ENCODE results near the gene NEAT1.
"Not testable (repeated sequence)": the region's sequence is repeated elsewhere in the genome, so short reads cannot be mapped to it uniquely, and the experiment has no call there.

Gene NEAT1

DNA sequence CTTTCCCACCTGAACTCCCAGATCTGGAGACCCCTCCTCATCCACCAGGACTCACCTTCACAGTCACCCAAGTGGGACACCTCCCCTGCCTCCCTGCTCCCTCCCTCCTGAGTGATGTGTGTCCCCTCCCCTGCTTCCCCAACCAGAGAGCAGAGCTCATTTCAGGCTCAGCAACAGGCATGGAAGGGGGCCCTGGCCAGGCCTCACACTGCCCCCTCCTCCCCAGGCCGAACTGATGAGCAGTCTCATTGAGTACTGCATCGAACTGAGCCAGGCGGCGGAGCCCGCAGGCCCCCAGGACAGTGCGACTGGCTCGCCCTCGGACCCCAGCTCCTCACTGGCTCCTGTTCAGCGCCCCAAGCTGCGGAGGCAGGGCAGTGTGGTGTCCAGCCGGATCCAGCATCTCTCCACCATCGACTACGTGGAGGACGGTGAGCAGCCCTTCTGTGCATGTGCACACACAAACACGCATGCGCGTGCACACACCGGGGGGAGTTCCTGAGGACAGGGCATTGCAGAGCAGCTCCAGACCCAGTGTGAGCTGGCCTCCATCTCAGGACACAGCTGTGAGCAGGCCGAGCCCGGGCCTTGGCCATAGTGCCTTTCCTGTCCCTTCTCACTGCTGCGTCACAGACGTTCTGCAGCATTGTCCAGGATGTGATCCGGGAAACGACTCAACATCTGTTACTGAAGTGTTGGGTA lies 17.8 kb upstream of the NEAT1 start:
- DNase-seq (ENCODE audit: extremely low read depth in 1 of 2, low read depth in 1 of 2) = no peak

DNA sequence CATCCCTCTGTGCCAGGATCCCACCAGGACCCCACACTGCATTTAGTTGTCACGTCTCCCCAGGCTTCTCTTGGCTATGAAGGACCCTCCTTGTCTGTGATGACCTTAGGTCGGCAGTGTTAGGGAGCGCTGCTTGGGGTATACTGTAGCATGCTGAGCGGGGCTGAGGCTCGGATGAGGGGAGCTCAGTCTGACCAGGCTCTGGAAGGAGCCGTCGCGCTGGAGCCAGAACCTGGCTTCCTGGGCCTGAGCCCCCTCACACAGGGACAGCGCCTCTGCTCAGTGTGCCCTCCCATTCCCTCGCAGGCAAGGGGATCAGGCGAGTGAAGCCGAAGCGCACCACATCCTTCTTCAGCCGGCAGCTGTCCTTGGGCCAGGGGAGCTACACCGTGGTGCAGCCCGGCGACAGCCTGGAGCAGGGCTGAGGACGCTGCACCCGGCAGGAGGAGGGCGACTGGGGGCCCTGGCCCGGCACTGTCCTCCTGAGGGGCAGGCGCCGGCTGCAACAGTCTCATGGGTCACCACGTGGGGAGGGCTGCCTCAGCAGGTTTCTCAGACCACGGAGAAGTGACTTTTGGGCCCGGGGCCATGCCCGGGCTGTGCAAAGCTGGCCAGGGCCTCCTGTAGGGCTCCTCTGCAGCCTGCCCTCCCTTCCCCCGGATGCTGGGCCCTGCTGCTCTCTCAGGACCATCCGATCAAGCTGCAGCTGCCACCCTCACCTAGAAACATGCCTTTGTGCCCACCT lies 11.5 kb upstream of the NEAT1 start:
- DNase-seq (ENCODE audit: extremely low read depth in 1 of 2, low read depth in 1 of 2) = no peak

DNA sequence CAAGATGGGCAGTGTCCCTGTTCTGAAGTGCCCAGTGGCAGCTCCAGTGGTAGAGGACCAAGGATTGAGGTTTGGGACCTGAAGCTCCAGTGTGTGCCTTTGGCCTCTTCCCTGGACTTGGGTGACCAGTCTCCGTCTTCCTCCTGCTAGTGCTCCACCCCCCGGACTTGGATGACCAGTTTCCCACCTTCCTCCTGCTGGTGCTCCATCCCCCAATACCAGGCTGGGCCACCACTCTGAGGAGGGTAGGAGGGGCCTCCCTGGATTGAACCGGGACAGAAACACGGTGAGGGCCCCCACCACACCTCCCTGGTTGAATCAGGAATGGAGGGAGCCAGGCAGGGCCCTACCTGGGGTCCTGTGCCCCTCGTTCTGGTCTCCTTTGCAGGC lies 10.9 kb upstream of the NEAT1 start:
- no peak for DNase-seq (ENCODE audit: extremely low read depth in 1 of 2, low read depth in 1 of 2)

DNA sequence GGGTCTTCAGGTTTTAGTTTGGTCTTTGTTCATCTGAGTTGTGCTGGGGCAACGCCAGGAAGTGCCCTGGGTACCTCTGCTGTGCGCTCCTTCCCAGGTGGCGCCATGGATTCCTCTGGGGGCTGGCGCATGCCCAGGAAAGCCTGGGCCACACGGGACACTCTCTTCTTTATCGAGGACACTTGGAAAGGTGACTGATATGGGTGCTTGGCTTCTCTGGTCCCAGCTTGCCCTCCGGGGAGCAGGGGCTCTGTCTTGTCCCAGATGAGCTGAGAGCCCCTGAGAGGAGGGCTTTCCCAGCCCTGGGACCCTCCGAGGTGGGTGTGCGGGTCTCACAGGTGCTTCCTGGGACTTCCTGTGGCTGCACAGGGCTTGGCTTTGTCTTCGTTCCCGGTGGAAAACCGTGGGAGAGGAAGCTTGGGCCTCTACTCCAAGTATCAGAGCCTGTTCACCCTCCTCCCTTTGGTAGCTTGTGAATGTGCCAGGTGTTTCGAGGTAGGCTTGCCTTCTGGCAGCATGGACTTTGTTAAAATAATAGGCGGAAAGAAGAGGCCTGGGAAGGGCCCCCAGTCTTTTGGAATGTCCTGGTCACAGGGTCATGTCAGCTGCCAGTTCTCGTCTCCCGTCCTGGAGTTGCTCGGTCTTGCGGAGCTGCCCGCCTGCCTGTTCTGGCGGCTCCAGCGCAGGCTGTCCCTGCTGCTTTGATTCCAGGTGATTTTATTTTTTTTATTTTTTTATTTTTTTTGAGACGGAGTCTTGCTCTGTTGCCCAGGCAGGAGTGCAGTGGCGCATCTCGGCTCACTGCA lies 10.1 kb upstream of the NEAT1 start:
- no peak for DNase-seq (ENCODE audit: extremely low read depth in 1 of 2, low read depth in 1 of 2)

DNA sequence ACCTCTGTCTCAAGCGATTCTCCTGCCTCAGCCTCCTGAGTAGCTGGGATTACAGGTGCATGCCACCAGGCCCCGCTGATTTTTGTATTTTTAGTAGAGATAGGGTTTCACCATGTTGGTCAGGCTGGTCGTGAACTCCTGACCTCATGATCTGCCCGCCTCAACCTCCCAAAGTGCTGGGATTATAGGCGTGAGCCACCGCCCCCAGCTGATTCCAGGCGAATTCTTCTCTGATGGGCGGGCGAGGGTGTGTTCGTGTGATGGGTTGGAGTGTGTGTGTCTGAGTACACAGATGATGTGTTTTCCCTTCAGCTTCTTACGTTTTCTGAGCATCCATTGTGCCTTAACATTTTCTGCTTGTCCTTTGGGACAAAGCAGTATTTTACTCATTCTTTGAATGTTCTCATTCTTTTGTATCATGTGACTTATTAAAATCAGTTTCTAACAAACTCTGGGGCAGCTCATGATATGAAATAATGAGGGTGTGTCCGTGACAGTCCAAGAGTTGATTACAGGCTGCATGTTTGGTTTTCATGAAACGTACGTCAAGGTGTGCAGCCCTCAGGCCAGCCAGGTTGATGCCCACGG lies 9.4 kb upstream of the NEAT1 start:
- DNase-seq (ENCODE audit: extremely low read depth in 1 of 2, low read depth in 1 of 2) = not testable (repeated sequence)

DNA sequence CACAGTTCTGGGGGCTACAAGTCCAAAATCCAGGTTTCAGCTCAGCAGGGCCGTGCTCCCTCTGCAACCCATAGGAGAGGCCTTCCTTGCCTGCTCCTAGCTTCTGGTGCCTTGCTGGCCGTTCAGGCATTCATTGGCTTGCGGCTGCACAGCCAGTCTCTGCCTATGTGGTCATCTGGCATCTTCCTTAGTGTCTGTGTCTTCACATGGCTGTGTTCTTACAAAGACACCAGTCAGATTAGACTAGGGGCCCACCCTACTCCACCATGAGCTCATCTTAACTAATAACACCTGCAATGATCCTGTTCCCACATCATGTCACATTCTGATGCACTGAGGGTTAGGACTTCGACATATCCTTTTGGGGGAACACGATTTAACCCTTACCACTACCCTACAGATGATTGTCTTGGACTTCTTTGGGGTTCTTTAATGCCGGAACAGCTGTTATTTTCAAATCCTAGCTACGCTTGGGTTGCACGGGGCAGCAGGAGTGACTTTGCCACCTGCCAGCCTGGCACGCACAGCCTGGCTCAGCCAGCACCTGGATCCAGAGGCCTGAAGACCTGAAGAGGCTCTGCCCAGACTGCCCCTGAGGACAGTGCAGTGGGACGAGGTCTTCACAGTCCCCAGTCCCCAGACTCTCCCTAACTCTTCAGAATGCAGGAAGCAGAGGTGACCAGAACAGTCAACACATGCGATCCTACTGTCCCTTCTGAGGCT lies 7.7 kb upstream of the NEAT1 start:
- DNase-seq (ENCODE audit: extremely low read depth in 1 of 2, low read depth in 1 of 2) = no peak

DNA sequence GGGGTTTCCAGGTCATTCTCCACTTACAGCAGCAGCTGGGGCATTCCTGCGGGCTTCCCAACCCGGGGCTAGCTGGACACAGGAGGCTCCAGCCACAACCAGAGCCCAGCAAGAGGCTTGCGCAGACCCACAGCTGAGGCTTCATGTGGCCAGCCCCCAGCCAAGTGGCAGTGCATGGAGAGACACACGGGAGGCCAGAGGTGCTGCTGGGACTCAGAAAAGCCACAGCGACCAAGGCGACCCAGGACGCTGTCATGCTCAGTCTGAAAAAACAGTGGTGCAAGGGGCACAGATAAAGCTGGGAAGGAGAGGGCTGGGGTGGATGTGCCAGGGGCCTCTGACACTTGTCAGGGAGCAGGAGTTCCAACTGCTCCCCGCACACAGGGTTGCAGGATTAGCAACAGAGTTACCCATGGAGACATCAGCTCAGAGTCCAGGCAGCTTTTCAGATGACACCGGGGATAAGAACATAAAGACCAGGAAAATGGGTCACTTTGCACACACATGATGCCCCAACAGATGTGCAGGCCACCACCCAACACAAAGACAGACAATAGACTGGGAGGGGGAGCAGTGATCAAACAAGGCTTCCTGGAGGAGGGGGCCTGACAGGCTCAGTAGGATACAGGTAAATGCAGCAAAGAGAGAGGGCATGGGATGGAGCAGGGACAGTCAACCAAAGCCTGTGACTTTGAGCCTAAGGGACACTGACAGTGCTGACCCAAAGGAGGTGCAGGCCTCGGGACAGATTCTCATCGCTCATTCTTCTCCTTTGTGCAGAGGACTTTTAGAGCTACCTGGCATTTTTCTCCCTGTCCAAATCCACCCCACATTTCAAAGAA lies 6.9 kb upstream of the NEAT1 start:
- DNase-seq (ENCODE audit: extremely low read depth in 1 of 2, low read depth in 1 of 2) = no peak

DNA sequence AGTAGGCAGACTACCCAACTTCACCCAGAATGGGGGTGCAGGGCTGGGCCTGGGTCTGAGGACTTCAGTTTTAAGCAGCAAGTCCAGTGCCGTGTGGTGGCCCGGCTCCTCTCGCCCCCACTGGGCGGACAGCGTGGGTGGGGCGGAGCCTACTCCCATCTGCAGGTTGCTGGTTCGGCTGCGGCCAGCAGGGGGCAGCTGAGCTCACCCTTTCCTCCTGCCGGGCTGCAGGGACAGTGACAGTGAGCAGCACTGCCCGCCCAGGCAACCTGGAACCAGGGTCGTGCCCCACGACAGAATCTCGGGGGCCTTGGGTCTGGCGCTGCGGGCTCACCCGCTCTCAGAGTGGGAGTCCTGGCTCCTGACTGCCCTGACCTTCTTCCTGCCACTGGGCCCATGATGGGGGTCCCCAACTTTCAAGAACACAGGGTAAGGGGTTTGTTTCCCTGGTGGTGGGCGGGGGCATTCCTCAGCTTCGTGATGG lies 6.2 kb upstream of the NEAT1 start:
- peak; percentile 83 to 89 for DNase-seq (ENCODE audit: extremely low read depth in 1 of 2, low read depth in 1 of 2)

DNA sequence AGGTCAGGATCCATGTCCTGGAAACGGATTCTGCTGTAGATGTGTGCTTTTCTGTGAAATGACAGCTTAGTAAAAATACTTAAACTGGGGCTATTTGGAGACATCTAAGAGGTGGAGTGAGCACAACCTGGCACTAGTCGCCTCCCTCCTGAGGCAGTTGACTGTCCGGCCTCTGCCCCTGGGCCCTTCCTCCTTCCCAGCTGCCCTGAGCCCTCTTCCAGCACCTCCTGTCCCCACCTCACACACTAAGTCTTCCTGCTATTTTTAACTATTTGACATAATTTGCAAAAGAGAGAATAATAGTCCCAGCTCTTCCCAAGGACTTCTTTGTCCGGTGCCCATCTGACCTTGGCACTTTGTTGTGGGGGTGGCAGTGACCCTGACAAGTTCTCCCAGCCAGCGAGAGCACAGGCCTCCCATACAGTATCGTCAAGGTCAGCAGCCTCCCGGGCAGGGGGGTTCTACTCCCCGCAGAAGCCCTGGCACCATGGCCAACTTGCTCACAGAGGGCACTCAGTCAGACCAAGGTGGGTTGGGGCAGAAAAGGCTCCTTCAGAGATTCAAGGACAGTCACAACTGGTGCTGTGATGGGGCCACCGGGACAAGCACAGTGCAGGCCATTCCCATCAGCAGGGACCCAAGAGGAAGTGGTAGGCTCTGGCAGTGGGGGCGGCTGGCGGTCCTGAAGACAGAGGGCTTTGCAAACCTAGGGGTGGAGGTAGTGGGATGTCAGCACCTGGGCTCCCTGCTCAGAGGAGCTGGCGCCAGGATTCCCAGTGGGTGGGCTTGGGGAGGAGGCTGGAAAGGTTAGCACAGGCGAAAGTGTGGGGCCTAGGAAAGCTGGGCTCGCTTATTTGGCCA lies 5.5 kb upstream of the NEAT1 start:
- DNase-seq (ENCODE audit: extremely low read depth in 1 of 2, low read depth in 1 of 2) = no peak

DNA sequence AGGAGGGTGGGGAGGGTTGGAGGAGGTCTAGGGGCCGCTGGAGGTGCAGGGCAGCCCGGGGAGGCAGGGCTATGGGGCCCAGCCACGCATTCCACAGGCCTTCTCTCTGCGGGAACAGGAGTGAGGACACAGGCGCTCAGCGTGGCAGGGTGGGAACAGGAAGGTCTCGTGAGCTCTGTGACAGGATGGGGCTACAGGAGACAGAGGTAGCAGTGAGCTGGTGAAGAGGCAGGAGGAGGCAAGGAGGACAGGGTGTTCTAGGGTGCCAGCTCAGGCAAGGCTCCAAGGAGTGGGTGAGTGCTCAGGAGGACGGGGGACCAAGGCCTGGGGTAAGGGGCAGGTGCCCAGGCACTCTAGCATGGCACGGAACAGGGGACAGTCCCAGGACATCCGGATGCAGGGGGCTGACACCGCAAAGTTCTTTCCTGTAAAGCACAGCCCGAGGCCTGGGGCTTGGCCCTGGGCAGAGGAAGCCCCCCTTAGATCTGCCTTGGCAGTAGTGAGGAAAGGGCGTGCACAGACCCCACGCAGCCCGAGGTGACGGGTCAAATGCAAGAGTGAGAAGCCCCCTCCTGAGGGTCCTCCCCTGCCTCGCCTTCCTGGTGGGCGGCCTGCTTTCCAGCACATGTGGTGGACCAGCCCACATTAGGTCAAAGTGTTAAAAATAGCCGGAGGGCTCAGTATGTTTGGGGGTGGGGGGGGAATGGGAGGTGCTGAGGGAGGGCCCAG lies 4.7 kb upstream of the NEAT1 start:
- no peak for DNase-seq (ENCODE audit: extremely low read depth in 1 of 2, low read depth in 1 of 2)

DNA sequence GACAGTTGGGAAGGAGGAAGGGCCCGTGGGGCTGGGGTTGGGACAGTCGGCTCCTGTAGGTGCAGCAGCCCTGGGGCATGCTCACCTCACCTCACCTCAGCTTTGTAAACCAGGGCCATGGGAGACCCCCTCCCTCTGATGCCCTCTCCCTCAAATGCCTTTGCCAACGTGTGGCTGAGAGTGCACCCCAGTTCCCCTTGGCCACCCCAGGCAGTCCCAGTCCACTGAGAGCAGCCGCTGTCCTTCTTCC lies 4.2 kb upstream of the NEAT1 start:
- DNase-seq (ENCODE audit: extremely low read depth in 1 of 2, low read depth in 1 of 2) = no peak

DNA sequence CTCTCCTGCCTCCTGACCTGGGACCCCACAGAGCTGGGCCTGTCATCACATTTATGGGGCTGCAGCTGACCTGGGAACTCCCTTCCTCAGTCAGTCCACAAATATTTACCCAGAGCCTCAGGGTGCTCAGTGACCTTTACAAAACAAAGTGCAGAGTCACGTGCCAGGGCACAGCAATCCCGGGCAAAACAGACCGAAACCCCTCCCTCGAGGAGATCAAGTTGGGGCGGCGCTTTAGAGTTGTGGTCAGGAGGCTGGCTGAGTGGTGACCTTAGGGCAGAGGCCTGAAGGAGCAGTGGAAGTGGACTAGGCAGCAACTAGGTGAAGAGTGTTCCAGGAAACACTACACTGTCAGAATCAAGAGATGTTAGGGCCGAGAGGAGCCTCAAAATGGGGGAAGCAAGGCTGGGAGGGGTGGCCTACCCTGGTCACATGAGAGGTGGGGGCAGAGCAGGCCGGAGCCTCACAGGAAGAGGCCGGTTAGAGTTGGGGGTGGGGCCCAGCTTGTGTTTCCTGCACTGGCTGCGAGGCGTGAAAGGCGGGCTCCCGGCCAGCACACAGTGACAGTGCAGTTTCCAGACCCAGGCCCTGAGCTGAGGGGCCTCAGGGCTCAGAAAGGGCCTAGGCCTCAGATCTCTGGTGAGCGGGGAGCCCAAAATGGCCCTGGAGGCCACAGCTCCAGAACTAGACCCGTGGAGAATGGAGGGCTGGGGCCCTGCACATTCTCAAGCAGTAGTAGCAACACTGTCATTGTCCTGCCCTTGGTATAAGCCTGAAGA lies 3.7 kb upstream of the NEAT1 start:
- DNase-seq (ENCODE audit: extremely low read depth in 1 of 2, low read depth in 1 of 2) = peak; percentile 87 to 94

DNA sequence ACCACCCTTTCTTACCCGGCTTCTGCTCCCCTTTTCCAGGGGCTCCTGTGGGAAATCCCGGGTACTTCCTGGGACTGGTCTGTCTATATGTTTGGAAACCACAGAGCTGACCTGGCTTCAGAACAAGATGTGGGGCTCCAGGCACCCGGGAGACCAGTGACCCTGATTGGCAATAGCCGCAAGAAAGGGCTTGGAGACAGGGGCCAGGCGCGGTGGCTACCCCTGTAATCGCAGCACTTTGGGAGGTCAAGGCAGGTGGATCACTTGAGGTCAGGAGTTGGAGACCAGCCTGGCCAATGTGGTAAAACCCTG lies 3.2 kb upstream of the NEAT1 start:
- DNase-seq (ENCODE audit: extremely low read depth in 1 of 2, low read depth in 1 of 2) = no peak

DNA sequence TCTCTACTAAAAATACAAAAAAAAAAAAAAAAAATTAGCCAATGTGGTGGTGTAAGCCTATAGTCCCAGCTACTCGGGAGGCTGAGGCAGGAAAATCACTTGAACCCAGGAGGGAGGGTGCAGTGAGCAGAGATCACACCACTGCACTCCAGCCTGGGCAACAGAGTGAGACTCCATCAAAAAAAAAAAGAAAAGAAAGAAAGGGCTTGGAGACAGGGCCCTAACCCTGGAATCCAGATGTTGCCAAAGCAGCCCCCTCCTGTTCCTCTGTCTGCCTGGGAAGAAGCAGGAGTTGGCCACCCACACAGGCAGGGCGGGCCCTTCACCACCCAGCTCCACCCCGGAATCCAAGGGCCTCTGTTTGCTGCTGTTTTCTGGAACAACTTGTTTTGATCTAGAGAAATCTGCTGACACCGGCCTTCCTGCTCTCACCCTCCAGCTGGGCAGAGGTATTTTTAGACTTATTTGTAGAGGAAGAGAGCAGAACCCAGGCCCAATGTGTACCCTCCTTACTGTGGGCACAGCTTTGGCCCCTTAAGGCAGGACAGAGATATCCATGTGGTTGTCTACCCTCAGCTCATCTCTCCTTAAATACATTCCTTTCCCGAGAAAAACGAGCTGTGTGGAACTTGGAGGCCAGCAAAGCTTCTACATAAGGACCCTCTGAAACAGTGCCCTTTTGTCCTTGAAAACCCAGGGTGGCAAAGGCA lies 2.7 kb upstream of the NEAT1 start:
- no peak for DNase-seq (ENCODE audit: extremely low read depth in 1 of 2, low read depth in 1 of 2)

DNA sequence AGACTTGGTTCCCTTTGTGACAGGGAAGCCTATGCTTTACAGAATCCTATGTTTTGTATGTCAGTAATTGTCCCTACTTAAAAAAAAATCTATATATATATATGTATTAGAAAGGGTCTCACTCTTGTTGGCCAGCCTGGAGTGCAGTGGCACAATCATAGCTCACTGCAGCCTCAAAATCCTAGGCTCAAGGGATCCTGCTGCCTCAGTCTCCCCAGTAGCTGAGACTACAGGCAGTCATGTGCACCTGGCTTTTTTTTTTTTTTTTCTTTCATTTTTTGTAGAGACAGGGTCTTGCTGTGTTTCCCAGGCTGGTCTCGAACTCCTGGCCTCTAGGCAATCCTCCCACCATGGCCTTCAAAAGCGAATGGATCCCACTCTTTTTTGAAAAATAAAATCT lies 2.1 kb upstream of the NEAT1 start:
- no peak for DNase-seq (ENCODE audit: extremely low read depth in 1 of 2, low read depth in 1 of 2)

DNA sequence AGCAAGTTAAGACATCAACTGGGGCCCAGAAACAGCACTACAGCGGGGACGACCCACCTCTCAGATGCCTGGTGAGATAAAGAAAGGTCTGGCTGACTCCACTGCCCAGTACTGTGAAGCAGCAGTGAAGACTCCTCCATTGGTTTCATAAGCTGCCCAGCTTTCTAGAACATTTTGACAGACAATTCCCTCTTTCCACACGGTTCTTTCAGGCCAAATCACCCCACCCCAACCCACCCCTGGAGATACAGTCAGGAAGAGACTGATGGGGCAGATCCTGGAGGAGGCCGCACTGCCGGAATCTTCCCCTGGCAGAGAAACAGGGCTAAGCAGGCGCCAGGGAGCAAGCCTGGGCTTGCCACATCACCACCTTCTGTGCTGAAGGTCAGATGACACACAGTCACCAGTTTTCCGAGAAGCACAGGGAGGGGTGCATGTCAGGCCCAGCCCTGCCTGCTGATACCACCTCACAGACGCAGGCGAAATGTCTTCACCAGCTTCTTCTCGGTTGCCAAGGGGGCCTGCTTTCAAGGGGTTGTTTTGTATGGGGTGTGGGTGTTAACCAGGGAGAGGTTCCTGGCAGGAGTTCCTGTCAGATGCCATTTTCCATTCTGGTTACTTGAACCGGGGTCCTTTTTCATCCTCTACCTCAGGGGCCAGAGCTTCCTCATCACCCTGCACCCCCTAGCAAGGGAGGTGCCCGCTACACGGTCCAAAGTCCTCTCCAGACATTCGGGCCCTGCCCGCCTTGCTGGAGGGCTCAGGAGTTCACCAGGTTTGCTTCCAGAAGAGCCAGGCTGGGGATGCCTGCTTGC lies 1.4 kb upstream of the NEAT1 start:
- DNase-seq (ENCODE audit: extremely low read depth in 1 of 2, low read depth in 1 of 2) = peak; percentile 82 to 92
